Mucosa of rectum (tissue), 2 donors: Measurements from ENCODE around the gene MSI2.

Experiments
- H3K27ac ChIP-seq, 2 donors: one replicate each; pipeline ENCODE4 v1.7.0; 2013; ENCODE audit warnings: inconsistent platforms in 2 of 2, low read depth in 2 of 2, low read length in 2 of 2
- H3K27me3 ChIP-seq, 2 donors: one replicate each; pipeline ENCODE4 v1.7.0; 2013; ENCODE audit warnings: low read length in 2 of 2; ENCODE audit not compliant: control insufficient read depth in 2 of 2, insufficient read depth in 2 of 2
- H3K36me3 ChIP-seq, 2 donors: one replicate each; pipeline ENCODE4 v1.7.0; 2013; ENCODE audit warnings: low read length in 2 of 2; ENCODE audit not compliant: control insufficient read depth in 2 of 2, insufficient read depth in 2 of 2
- H3K4me1 ChIP-seq, 2 donors: one replicate each; pipeline ENCODE4 v1.7.0; 2013; ENCODE audit warnings: low read length in 2 of 2, mild to moderate bottlenecking in 1 of 2; ENCODE audit not compliant: control insufficient read depth in 2 of 2, insufficient read depth in 2 of 2
- H3K4me3 ChIP-seq, 2 donors: one replicate each; pipeline ENCODE4 v1.7.0; 2013; ENCODE audit warnings: low read length in 2 of 2
- H3K9ac ChIP-seq, 2 donors: one replicate each; pipeline ENCODE4 v1.7.0; 2013; ENCODE audit warnings: low read length in 2 of 2, low read depth in 1 of 2, mild to moderate bottlenecking in 1 of 2
- H3K9me3 ChIP-seq, 2 donors: one replicate each; pipeline ENCODE4 v1.7.0; 2013; ENCODE audit warnings: low read length in 2 of 2; ENCODE audit not compliant: control insufficient read depth in 2 of 2
- donor health status: healthy.
- donor health status: Normal muscosa, but diverticular disease.

Gene MSI2

GRCh38 chr17:57309479-57309878, 53.2 kb downstream of the MSI2 start:
- H3K4me3 ChIP-seq = no peak overlapping the region
- peaks cover 0 to 12% of the 10 kb centered on the region in 2 donors for H3K4me1 ChIP-seq
- no peak overlapping the region for H3K9ac ChIP-seq
- no peak overlapping the region for H3K27ac ChIP-seq
- H3K27me3 ChIP-seq = no peaks in the 10 kb centered on the region
- H3K36me3 ChIP-seq = no peaks in the 10 kb centered on the region
- H3K9me3 ChIP-seq = no peaks in the 10 kb centered on the region

GRCh38 chr17:57311281-57312216, 55.2 kb downstream of the MSI2 start:
- Histone ChIP-seq H3K9me3 (no peaks in the 10 kb centered on the region), H3K9ac (no peak overlapping the region), H3K36me3 (no peaks in the 10 kb centered on the region), H3K4me1 (peaks cover 0 to 12% of the 10 kb centered on the region in 2 donors), H3K27me3 (no peaks in the 10 kb centered on the region), H3K27ac (peak overlapping the region in 1 of 2 donors; percentile 1), H3K4me3 (no peak overlapping the region)

GRCh38 chr17:57312242-57312641, 55.9 kb downstream of the MSI2 start:
- no peaks in the 10 kb centered on the region for H3K36me3 ChIP-seq
- H3K4me1 ChIP-seq = peaks cover 0 to 12% of the 10 kb centered on the region in 2 donors
- H3K27ac ChIP-seq = peak overlapping the region in 1 of 2 donors; percentile 1

GRCh38 chr17:57313097-57313835, 56.9 kb downstream of the MSI2 start:
- Histone ChIP-seq H3K4me1 (peaks cover 0 to 12% of the 10 kb centered on the region in 2 donors), H3K9me3 (no peaks in the 10 kb centered on the region), H3K27ac (no peak overlapping the region), H3K27me3 (no peaks in the 10 kb centered on the region), H3K9ac (no peak overlapping the region), H3K4me3 (no peak overlapping the region), H3K36me3 (no peaks in the 10 kb centered on the region)

More at GRCh38 chr17:57312242-57312641, 55.9 kb downstream of the MSI2 start:
- no peak overlapping the region for H3K9ac ChIP-seq
- H3K4me3 ChIP-seq = no peak overlapping the region
- no peaks in the 10 kb centered on the region for H3K9me3 ChIP-seq
- H3K27me3 ChIP-seq = no peaks in the 10 kb centered on the region

- Histone ChIP-seq H3K27me3 (no peaks in the 10 kb centered on the region), H3K27ac (no peak overlapping the region)
Measured at GRCh38 chr17:57315061-57316015, 59.0 kb downstream of the MSI2 start.

GRCh38 chr17:57316361-57316760, 60.0 kb downstream of the MSI2 start:
- Histone ChIP-seq H3K27ac (no peak overlapping the region), H3K27me3 (no peaks in the 10 kb centered on the region), H3K4me1 (peaks cover 0 to 11% of the 10 kb centered on the region in 2 donors), H3K9ac (no peak overlapping the region), H3K4me3 (no peak overlapping the region), H3K36me3 (peaks cover 0 to 5% of the 10 kb centered on the region in 2 donors), H3K9me3 (no peaks in the 10 kb centered on the region)

More at GRCh38 chr17:57315061-57316015, 59.0 kb downstream of the MSI2 start:
- H3K4me1 ChIP-seq = peaks cover 0 to 12% of the 10 kb centered on the region in 2 donors
- peaks cover 0 to 4% of the 10 kb centered on the region in 2 donors for H3K36me3 ChIP-seq
- no peaks in the 10 kb centered on the region for H3K9me3 ChIP-seq
- no peak overlapping the region for H3K4me3 ChIP-seq
- H3K9ac ChIP-seq = no peak overlapping the region

- peaks cover 0 to 4% of the 10 kb centered on the region in 2 donors for H3K4me1 ChIP-seq
- H3K4me3 ChIP-seq = no peak overlapping the region
- H3K9me3 ChIP-seq = no peaks in the 10 kb centered on the region
Measured at GRCh38 chr17:57317079-57317478, 60.8 kb downstream of the MSI2 start.

GRCh38 chr17:57318913-57319312, 62.6 kb downstream of the MSI2 start:
- H3K36me3 ChIP-seq = peaks cover 0 to 9% of the 10 kb centered on the region in 2 donors
- H3K27ac ChIP-seq = no peak overlapping the region
- no peak overlapping the region for H3K4me3 ChIP-seq
- no peaks in the 10 kb centered on the region for H3K4me1 ChIP-seq
- H3K9ac ChIP-seq = no peak overlapping the region
- no peaks in the 10 kb centered on the region for H3K9me3 ChIP-seq
- H3K27me3 ChIP-seq = no peaks in the 10 kb centered on the region

More at GRCh38 chr17:57317079-57317478, 60.8 kb downstream of the MSI2 start:
- peaks cover 0 to 6% of the 10 kb centered on the region in 2 donors for H3K36me3 ChIP-seq
- no peak overlapping the region for H3K27ac ChIP-seq
- H3K27me3 ChIP-seq = no peaks in the 10 kb centered on the region
- no peak overlapping the region for H3K9ac ChIP-seq

GRCh38 chr17:57319806-57320205, 63.5 kb downstream of the MSI2 start:
- Histone ChIP-seq H3K4me3 (no peak overlapping the region), H3K36me3 (peaks cover 0 to 9% of the 10 kb centered on the region in 2 donors), H3K27me3 (no peaks in the 10 kb centered on the region), H3K27ac (no peak overlapping the region), H3K9me3 (no peaks in the 10 kb centered on the region), H3K4me1 (no peaks in the 10 kb centered on the region), H3K9ac (no peak overlapping the region)
